H9 (cell line): Measurements from ENCODE around the gene SERTAD2. TPM values are rescaled to one million over a fixed set of nuclear protein-coding genes. Genes with fewer than 3 reads are reported as not detected.

Source experiments
- DNase-seq: peaks from one replicate; pipeline ENCODE4 v3.0.0-alpha.2; 2017
- H2AFZ ChIP-seq: one replicate; pipeline ENCODE4 v1.6.1; 2013; ENCODE audit warnings: mild to moderate bottlenecking, low read length, control low read depth, moderate library complexity
- H2AK5ac ChIP-seq: 2 replicates; pipeline ENCODE4 v1.6.1; 2013; ENCODE audit warnings: low read length, control low read depth, mixed read lengths; ENCODE audit not compliant: insufficient read length
- H2BK120ac ChIP-seq: one replicate; pipeline ENCODE4 v1.6.1; 2013; ENCODE audit warnings: low read depth, mild to moderate bottlenecking, low read length, control low read depth, inconsistent platforms; ENCODE audit not compliant: poor library complexity, severe bottlenecking
- H2BK12ac ChIP-seq: 2 replicates; pipeline ENCODE4 v1.6.1; 2013; ENCODE audit warnings: low read length, control low read depth, mixed read lengths, low read depth; ENCODE audit not compliant: insufficient read length
- H2BK15ac ChIP-seq: 2 replicates; pipeline ENCODE4 v1.6.1; 2013; ENCODE audit warnings: low read depth, low read length, control low read depth
- H2BK20ac ChIP-seq: one replicate; pipeline ENCODE4 v1.6.1; 2013; ENCODE audit warnings: low read depth, mild to moderate bottlenecking, low read length, control low read depth, inconsistent platforms; ENCODE audit not compliant: poor library complexity, severe bottlenecking
- H2BK5ac ChIP-seq: 2 replicates; pipeline ENCODE4 v1.6.1; 2013; ENCODE audit warnings: low read length, control low read depth, mixed read lengths; ENCODE audit not compliant: insufficient read length
- H3K14ac ChIP-seq: 2 replicates; pipeline ENCODE4 v1.6.1; 2013; ENCODE audit warnings: low read length, control low read depth; ENCODE audit not compliant: insufficient read depth
- H3K18ac ChIP-seq: 2 replicates; pipeline ENCODE4 v1.6.1; 2013; ENCODE audit warnings: low read depth, mild to moderate bottlenecking, mixed read lengths, low read length, control low read depth; ENCODE audit not compliant: insufficient read length
- H3K23ac ChIP-seq: 2 replicates; pipeline ENCODE4 v1.6.1; 2013; ENCODE audit warnings: low read length, control low read depth, mixed read lengths, low read depth; ENCODE audit not compliant: insufficient read length
- H3K23me2 ChIP-seq: 2 replicates; pipeline ENCODE4 v1.6.1; 2013; ENCODE audit warnings: low read depth, mild to moderate bottlenecking, mixed read lengths, low read length, control low read depth; ENCODE audit not compliant: insufficient read length, poor library complexity, severe bottlenecking
- H3K27ac ChIP-seq: 2 replicates; pipeline ENCODE4 v1.5.1; 2013; ENCODE audit warnings: low read length, control low read depth, mixed read lengths, low read depth; ENCODE audit not compliant: insufficient read length
- H3K27me3 ChIP-seq: 2 replicates; pipeline ENCODE4 v1.6.1; 2013; ENCODE audit warnings: low read length, control low read depth, inconsistent platforms; ENCODE audit not compliant: insufficient read depth
- H3K4ac ChIP-seq: 2 replicates; pipeline ENCODE4 v1.6.1; 2013; ENCODE audit warnings: low read depth, mild to moderate bottlenecking, control low read depth, inconsistent platforms, low read length, moderate library complexity
- H3K4me1 ChIP-seq: 2 replicates; pipeline ENCODE4 v1.6.1; 2013; ENCODE audit warnings: low read length, control low read depth, inconsistent platforms; ENCODE audit not compliant: insufficient read depth
- H3K4me2 ChIP-seq: 2 replicates; pipeline ENCODE4 v1.6.1; 2013; ENCODE audit warnings: low read length, control low read depth, mixed read lengths; ENCODE audit not compliant: insufficient read length, insufficient read depth
- H3K56ac ChIP-seq: 2 replicates; pipeline ENCODE4 v1.6.1; 2013; ENCODE audit warnings: low read depth, mild to moderate bottlenecking, mixed read lengths, low read length, control low read depth; ENCODE audit not compliant: insufficient read length
- H3K79me1 ChIP-seq: 2 replicates; pipeline ENCODE4 v1.6.1; 2013; ENCODE audit warnings: low read depth, mild to moderate bottlenecking, moderate library complexity, low read length, control low read depth, inconsistent platforms; ENCODE audit not compliant: insufficient read depth, poor library complexity, severe bottlenecking
- H3K79me2 ChIP-seq: 2 replicates; pipeline ENCODE4 v1.6.1; 2013; ENCODE audit warnings: low read length, control low read depth, inconsistent platforms; ENCODE audit not compliant: insufficient read depth
- H3K9ac ChIP-seq: 2 replicates; pipeline ENCODE4 v1.6.1; 2013; ENCODE audit warnings: low read length, control low read depth, mixed read lengths; ENCODE audit not compliant: insufficient read length; ENCODE audit errors: extremely low read depth
- H3K9me3 ChIP-seq: one replicate; pipeline ENCODE4 v1.6.1; 2013; ENCODE audit warnings: low read depth, low read length, inconsistent platforms; ENCODE audit not compliant: control insufficient read depth
- H3T11ph ChIP-seq: one replicate; pipeline ENCODE4 v1.6.1; 2013; ENCODE audit warnings: mild to moderate bottlenecking, low read length, control low read depth, inconsistent platforms
- H4K20me1 ChIP-seq: one replicate; pipeline ENCODE4 v1.6.1; 2013; ENCODE audit not compliant: control insufficient read depth, insufficient read length, insufficient read depth
- H4K5ac ChIP-seq: 2 replicates; pipeline ENCODE4 v1.6.1; 2013; ENCODE audit warnings: low read depth, mild to moderate bottlenecking, mixed read lengths, low read length, control low read depth; ENCODE audit not compliant: insufficient read length
- H4K8ac ChIP-seq: replicated peaks from 2 replicates; pipeline ENCODE4 v1.6.1; 2013; ENCODE audit warnings: low read length, control low read depth, mixed read lengths, low read depth; ENCODE audit not compliant: insufficient read length
- H4K91ac ChIP-seq: 2 replicates; pipeline ENCODE4 v1.6.1; 2013; ENCODE audit warnings: low read depth, mild to moderate bottlenecking, moderate library complexity, mixed read lengths, low read length, control low read depth; ENCODE audit not compliant: insufficient read length
- H3K27ac Mint-ChIP-seq, 3 experiments: 2 replicates in 2 of 3; 3 replicates in 1 of 3; pipeline ENCODE4 v1.8.0; 2020 to 2021; ENCODE audit warnings: mixed read lengths in 3 of 3, mild to moderate bottlenecking in 1 of 3, moderate library complexity in 1 of 3
- H3K27me3 Mint-ChIP-seq: 2 replicates; pipeline ENCODE4 v1.8.0; 2021; ENCODE audit warnings: low read depth, mild to moderate bottlenecking, moderate library complexity, mixed read lengths
- H3K36me3 Mint-ChIP-seq, 3 experiments: 2 replicates in 2 of 3; 3 replicates in 1 of 3; pipeline ENCODE4 v1.8.0; 2020 to 2021; ENCODE audit warnings: low read depth in 3 of 3, mixed read lengths in 3 of 3; ENCODE audit not compliant: insufficient read depth in 1 of 3
- H3K4me1 Mint-ChIP-seq, 2 experiments: 2 replicates each; pipeline ENCODE4 v1.8.0; 2020; ENCODE audit warnings: mixed read lengths in 2 of 2
- H3K4me3 Mint-ChIP-seq, 2 experiments: 2 replicates in 1 of 2; 3 replicates in 1 of 2; pipeline ENCODE4 v1.8.0; 2020 to 2021; ENCODE audit warnings: mild to moderate bottlenecking in 2 of 2, mixed read lengths in 2 of 2, moderate library complexity in 1 of 2
- H3K9me3 Mint-ChIP-seq, 2 experiments: 2 replicates in 1 of 2; 3 replicates in 1 of 2; pipeline ENCODE4 v1.8.0; 2020; ENCODE audit warnings: mild to moderate bottlenecking in 2 of 2, mixed read lengths in 2 of 2, moderate library complexity in 1 of 2
- WGBS: extraction: QIAGEN DNeasy Blood & Tissue Kit; methylation state at CpG from one replicate; pipeline ENCODE4 v1.1.7; 2013; ENCODE audit warnings: missing lambda C conversion rate, low lambda C conversion rate, mixed read lengths; ENCODE audit not compliant: insufficient read length; ENCODE audit errors: extremely low coverage; 5-methylcytosine and 5-hydroxymethylcytosine counted together
- total RNA-seq: library from RNA; stranded (reverse); gene quantifications from 2 replicates; pipeline ENCODE4 v1.2.1, GENCODE V29; 2021
- TF ChIP-seq, protein P1 (sequence below): fragments of 200-600 bp; sonication (generic); conservative IDR thresholded peaks from 3 replicates; pipeline ENCODE4 v1.8.0; 2021; ENCODE audit warnings: antibody characterized with exemption, mild to moderate bottlenecking

Gene SERTAD2
- total RNA-seq, 1 experiment from 2014 or later = 3.5 TPM

- Histone ChIP-seq H4K5ac (no peak overlapping the region), H3K4ac (no peak overlapping the region), H3K9ac (no peak overlapping the region), H2BK20ac (no peak overlapping the region), H2AFZ (no peak overlapping the region), H2BK120ac (no peak overlapping the region), H3K4me1 (no peaks in the 10 kb centered on the region), H4K91ac (no peak overlapping the region), H3K9me3 (no peaks in the 10 kb centered on the region), H3K56ac (no peak overlapping the region), H2BK15ac (no peak overlapping the region), H4K20me1 (no peaks in the 10 kb centered on the region), H3K18ac (no peak overlapping the region), H3K27me3 (no peaks in the 10 kb centered on the region), H3K23ac (no peak overlapping the region), H3K79me1 (no peaks in the 10 kb centered on the region), H3K14ac (no peak overlapping the region), H3T11ph (no peak overlapping the region), H2AK5ac (no peak overlapping the region), H4K8ac (no peak overlapping the region), H3K23me2 (no peaks in the 10 kb centered on the region), H3K79me2 (no peaks in the 10 kb centered on the region), H3K27ac (no peak overlapping the region), H2BK12ac (no peak overlapping the region), H3K4me2 (no peak overlapping the region), H2BK5ac (no peak overlapping the region)
- Mint-ChIP-seq H3K9me3 (no peaks in the 10 kb centered on the region), H3K27me3 (no peaks in the 10 kb centered on the region; the same call in 1 of the 2 replicates), H3K36me3 (no peaks in the 10 kb centered on the region), H3K4me3 (no peak overlapping the region), H3K27ac (no peak overlapping the region), H3K4me1 (peaks cover 17 to 20% of the 10 kb centered on the region in 2 experiments)
- TF ChIP-seq, protein P1, sequence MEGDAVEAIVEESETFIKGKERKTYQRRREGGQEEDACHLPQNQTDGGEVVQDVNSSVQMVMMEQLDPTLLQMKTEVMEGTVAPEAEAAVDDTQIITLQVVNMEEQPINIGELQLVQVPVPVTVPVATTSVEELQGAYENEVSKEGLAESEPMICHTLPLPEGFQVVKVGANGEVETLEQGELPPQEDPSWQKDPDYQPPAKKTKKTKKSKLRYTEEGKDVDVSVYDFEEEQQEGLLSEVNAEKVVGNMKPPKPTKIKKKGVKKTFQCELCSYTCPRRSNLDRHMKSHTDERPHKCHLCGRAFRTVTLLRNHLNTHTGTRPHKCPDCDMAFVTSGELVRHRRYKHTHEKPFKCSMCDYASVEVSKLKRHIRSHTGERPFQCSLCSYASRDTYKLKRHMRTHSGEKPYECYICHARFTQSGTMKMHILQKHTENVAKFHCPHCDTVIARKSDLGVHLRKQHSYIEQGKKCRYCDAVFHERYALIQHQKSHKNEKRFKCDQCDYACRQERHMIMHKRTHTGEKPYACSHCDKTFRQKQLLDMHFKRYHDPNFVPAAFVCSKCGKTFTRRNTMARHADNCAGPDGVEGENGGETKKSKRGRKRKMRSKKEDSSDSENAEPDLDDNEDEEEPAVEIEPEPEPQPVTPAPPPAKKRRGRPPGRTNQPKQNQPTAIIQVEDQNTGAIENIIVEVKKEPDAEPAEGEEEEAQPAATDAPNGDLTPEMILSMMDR = no peak
- WGBS = no CpG with 5 or more reads among the region's 6 CpGs
- DNase-seq = no peak
Measured at GRCh38 chr2:64679673-64680425, 26.1 kb upstream of the SERTAD2 start.
